GM19035 (cell line): ENCODE data around the gene MRLN.
"Not testable (repeated sequence)": the region's sequence is repeated elsewhere in the genome, so short reads cannot be mapped to it uniquely, and the experiment has no call there.

Experiments used
- ATAC-seq: cut with Tn5 transposase; IDR thresholded peaks from one replicate; pipeline ENCODE4 v1.9.1; 2021; ENCODE audit not compliant: unreplicated experiment

The MRLN gene

DNA sequence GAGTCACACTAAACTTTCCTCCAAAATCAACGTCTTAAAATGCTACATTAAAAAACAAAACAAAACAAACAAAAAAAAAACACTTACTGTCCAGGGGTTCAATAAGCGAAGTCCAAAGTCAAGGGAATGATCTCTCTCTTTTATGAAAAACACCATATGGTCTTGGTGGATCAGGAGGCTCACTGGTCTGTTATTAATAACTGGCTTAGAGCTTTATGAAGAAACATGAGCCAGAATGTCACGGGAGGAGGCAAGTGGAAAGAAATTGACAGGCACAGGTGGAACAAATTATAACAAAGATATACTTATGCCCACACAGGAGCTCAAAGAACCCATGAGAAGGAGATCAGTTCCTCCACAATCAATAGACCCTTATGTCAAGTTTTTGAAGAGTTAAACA, at the start of gene MRLN:
Gene MRLN (minus strand): TSS at position 189 of the 400 bp plus-strand sequence.
- no peak for ATAC-seq

- ATAC-seq = no peak
Observed at GRCh38 chr10:59801171-59801570, 47.9 kb upstream of the MRLN start.

GRCh38 chr10:59799421-59799820, 46.2 kb upstream of the MRLN start:
- ATAC-seq = no peak

- no peak for ATAC-seq
Observed at GRCh38 chr10:59793919-59794318, 40.7 kb upstream of the MRLN start.

- ATAC-seq = no peak
Observed at GRCh38 chr10:59792812-59793211, 39.6 kb upstream of the MRLN start.

GRCh38 chr10:59791601-59792000, 38.3 kb upstream of the MRLN start:
- ATAC-seq = no peak

DNA sequence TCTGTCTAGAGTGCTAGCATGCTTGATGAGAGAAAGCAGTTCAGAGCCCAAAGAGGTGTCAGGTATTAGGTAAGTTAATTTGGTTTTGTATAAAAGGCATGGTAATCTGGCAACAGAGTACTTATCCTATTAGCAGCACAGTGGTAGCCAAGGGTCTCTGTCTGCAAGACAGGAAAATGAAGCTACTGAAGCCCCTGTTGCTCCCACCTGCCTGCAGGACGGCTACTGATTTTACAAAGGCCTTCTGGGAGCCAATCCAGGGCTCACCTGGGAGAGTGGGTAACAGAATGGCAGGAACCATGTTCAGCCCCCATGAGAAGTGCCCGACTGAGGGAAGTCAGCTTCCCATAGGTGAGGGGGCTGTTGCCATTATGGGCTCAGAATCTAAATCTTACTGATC, 36.8 kb upstream of the MRLN start:
- not testable (repeated sequence) for ATAC-seq

- ATAC-seq = not testable (repeated sequence)
Observed at GRCh38 chr10:59788914-59789313, 35.7 kb upstream of the MRLN start.

DNA sequence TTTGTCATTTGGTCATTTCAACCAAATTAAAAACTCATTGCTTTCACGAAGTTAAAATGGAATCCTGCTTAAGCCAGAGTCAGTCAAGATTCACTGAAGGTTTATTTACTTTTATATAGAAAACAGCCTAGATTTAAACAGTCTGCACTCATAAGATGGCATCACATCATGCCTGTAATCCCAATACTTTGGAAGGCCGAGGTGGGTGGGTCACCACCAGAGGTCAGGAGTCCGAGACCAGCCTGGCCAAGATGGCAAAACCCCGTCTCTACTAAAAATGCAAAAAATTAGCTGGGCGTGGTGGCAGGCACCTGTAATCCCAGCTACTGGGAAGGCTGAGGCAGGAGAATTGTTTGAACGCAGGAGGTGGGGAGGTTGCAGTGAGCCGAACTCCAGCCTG, 33.8 kb upstream of the MRLN start:
- ATAC-seq = not testable (repeated sequence)

DNA sequence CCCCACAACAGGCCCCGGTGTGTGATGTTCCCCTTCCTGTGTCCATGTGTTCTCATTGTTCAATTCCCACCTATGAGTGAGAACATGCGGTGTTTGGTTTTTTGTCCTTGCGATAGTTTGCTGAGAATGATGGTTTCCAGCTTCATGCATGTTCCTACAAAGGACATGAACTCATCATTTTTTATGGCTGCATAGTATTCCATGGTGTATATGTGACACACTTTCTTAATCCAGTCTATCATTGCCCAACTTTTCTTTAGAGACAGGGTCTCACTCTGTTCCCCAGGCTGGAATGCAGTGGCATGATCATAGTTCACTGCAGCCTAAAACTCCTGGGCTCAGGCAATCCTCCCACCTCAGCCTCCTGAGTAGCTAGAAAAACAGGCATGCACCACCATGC, 32.2 kb upstream of the MRLN start:
- not testable (repeated sequence) for ATAC-seq

DNA sequence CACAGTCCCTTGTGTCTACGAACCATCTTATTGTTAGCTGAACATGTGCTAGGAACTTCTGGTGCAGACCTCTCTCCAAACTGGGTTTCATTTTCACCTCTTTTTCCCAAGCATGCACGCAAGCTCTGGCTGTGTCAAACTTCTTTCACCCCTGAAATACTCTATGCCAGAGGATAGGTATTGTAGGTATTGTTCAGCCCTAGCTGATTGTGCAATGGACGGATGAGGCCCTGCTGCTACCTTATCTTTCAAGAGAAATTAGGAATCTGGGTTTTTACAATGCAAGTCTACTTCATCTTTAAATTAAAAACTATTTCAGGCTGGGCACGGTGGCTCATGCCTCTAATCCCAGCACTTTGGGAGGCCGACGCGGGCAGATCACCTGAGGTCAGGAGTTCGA, 28.3 kb upstream of the MRLN start:
- no peak for ATAC-seq

DNA sequence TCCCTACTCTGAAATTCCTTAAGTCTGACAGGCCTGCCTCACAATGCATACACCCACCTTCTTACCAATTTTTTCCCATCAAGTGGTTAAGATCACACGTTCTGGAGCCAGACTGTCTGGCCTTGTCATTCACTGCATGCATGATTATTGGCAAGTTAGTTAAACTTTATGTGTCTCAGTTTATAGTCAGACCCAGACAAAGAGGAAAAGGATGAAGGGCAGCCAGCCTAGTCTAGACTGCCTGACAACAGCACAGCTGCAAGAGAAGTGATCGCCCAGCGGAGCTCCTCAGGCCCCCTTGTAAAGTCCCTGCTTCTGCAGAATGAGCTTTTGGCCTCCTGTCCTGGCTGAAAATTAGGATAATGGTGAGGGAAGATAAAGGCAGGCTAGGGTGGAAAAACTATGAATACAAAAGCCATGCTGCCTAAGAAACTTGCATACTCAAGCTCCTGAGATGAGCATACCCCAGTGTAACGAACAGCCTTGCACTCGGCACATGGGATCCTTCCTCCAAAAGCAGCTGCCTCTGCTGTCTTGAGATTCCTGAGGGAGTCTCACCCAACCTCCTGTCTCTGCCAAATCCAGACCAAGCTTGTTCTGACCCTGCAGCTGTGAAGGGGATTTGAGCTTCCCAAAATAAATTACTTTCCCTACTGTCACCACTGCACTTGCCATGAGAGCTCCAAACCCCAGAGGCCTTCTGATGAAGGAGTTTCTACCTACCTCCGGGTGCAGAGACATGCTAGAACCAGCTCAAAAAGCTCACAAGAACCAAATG, 26.7 kb upstream of the MRLN start:
- no peak for ATAC-seq

- ATAC-seq = no peak
Observed at GRCh38 chr10:59774451-59774850, 21.2 kb upstream of the MRLN start.

- ATAC-seq = no peak
Observed at GRCh38 chr10:59773088-59773487, 19.8 kb upstream of the MRLN start.

DNA sequence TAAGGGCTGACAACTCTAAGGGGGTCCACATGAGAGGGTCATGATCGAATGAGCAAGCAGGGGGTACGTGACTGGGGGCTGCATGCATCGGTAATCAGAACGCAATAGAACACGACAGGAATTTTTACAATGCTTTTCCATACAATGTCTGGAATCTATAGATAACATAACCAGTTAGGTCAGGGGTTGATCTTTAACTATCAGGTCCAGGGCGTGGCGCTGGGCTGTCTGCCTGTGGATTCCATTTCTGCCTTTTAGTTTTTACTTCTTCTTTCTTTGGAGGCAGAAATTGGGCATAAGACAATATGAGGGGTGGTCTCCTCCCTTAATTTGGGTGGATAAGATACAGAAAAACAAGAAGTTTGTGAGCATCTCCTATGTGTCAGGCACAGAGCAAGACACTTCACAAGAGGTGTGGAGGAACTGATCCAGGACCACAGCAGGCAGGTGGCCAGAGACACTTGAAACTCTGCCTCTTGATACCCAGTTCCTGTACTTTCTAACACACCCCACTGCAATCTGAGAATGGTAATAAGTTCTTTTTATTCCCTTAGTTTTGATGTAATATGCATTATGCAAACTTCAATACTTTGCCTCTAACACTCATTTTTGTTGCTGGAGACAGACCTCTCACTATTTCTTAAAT, 18.0 kb upstream of the MRLN start:
- no peak for ATAC-seq

DNA sequence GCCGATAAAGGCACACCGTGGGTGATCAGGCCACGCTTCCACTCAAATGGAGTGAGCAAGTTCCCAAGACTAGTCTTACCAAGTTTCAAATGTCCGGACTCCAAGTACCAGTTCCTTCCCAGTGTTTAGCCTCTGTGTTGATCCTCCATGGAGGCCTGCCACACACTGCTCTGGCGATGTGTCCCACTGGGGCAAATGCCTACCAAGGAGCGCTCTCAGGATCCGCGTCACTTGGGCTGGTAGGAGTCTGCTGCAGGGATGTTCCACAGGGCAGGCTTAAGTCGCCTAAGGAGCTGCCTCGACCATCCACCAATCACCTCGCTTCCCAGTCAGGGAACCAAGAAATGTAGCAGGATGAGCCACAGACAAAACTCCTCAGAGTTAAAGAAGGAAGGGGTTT, 17.4 kb upstream of the MRLN start:
- ATAC-seq = no peak

- no peak for ATAC-seq
Observed at GRCh38 chr10:59762505-59762904, 9.2 kb upstream of the MRLN start.

DNA sequence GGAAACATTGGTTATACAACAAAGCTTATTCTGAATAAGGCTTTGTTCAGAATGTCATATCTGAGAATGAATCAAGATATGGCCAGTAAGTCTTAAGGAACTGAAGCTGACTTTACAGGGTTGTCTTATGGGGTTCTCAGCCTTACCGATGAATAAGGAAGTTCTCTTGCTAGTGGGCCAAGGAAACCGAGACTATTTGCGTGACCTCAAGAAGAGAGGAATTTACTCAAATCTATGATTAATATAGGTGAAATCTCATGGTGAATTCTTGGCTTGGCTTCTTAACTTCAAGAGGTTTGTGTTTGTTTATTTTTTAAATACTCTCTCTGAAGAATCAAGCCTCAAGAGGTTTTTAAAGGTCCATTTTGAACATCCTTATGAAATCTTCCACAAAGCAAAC, 4.7 kb upstream of the MRLN start:
- ATAC-seq = no peak

DNA sequence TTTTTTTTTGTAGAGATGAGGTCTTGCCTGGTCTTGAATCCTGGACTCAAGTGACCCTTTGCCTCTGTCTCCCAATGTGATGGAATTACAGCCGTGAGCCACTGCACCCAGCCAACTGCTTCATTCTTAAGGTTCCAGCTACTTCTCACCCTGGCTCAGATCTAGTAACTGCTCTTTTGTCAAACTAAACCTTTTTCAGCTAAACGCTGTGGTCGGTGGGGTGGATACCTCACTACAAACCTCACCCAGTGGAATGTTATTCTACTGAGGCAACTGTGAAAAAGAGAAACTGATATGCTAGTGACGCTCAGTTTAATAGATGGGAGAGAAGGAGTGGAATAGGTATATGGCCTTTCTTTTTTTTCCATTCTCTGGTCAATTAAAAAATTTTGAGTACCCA, 1.7 kb upstream of the MRLN start:
- no peak for ATAC-seq

DNA sequence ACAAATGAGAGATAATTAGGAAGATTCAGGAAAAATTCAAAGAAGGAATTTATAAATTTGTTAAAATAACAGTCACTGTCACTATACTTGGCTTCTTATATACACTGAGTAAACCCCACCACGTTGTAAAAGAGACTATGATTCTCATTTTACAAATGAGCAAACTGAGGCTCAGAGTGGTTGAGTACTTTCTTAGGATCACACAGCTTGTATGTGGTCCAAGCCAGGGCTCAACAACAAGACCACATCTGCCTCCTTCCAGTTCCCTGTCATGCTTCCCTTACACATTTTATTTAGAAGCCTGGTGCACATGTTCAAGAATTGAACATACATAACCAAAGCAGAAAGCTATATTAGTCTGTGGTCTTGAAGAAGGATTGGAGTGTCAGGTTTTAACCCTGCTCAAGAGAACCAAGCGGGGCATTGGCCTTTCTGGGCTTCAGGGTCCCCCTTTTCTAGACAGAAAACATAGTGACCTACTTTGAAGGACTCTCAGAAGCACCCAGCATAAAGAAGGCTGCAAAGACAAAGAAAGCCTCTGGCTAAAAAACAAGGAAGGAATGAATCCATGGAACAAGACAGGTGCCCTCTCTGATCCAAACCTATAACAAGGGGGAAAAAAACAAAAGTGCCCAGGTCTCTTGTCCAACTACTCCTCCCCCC, 846 bp downstream of the MRLN start:
- no peak for ATAC-seq

DNA sequence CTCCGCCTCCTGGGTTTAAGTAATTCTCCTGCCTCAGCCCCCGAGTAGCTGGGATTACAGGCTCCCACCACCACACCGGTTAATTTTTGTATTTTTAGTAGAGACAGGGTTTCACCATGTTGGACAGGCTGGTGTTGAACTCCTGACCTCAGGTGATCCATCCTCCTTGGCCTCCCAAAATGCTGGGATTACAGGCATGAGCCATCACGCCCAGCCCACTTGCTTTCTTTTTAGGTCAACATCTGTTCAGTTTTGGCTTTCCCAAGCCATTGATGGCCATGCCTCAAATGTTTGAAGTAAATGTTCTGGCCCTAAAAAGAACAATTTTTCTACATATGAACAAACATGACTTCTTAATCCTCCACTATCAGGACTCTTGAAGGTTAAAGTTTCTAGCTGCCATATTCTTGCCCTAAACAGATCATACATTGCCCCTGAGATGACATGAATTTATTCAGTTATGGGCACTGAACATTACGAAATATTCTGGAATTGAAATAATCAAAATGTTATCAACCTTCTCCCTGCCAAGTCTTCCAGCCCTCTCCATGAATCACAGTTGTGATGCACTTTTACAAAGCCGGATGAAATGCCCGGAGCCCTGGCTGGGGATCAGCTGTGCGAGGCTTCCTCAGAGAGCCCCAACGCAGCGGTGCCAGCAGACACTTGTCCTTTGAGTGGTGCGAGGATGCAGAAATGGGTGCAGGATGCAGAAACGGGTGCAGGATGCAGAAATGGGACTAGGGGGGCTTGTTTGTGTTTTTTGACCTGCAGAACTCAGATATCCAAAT, 2.9 kb downstream of the MRLN start:
- no peak for ATAC-seq
